Vagina (tissue), 2 donors: ENCODE results near the gene SHE.

Experiments
- CTCF ChIP-seq, 3 experiments: fragments of 450-650 bp in 2 of 3; fragments of 200-600 bp in 1 of 3; sonication (generic) in 1 of 3; IDR thresholded peaks; one replicate each; pipeline ENCODE4 v1.5.1; 2017 to 2019; ENCODE audit warnings: antibody characterized with exemption in 3 of 3, mild to moderate bottlenecking in 2 of 3, moderate library complexity in 2 of 3
- POLR2A ChIP-seq, 2 donors: fragments of 450-650 bp; IDR thresholded peaks; one replicate each; pipeline ENCODE4 v1.6.1; 2017; ENCODE audit warnings: antibody characterized with exemption in 2 of 2, mild to moderate bottlenecking in 2 of 2, moderate library complexity in 2 of 2
- POLR2AphosphoS5 ChIP-seq, 2 donors: sonication (generic); formaldehyde crosslinking; IDR thresholded peaks; one replicate each; pipeline ENCODE4 v1.9.0; 2017; ENCODE audit warnings: antibody characterized with exemption in 2 of 2, mild to moderate bottlenecking in 2 of 2, low read depth in 1 of 2; ENCODE audit not compliant: insufficient read depth in 1 of 2

GRCh38 chr1:154493276-154493675 is 8.9 kb downstream of the SHE start:
- TF ChIP-seq CTCF (IDR thresholded peaks at IDR 0.05) (no peak), POLR2A (IDR thresholded peaks at IDR 0.05) (no peak), POLR2AphosphoS5 (IDR thresholded peaks at IDR 0.05; ENCODE audit: insufficient read depth in 1 of 2, low read depth in 1 of 2) (no peak)
